H1 (cell line): ENCODE results near the gene NHLRC2. TPM values are rescaled to one million over a fixed set of nuclear protein-coding genes. Genes with fewer than 3 reads are reported as not detected.

Experiments
- SIRT6 ChIP-seq: IDR thresholded peaks from one replicate; pipeline ENCODE4 v1.7.1; 2012; ENCODE audit warnings: low read length, inconsistent platforms
- TBP ChIP-seq: IDR thresholded peaks from 2 replicates; pipeline ENCODE4 v1.6.1; 2011; ENCODE audit warnings: low read depth, low read length, improper control_type of control experiment
- polyA plus RNA-seq, 7 experiments: library from polyadenylated mRNA; depleted of rRNA in 3 of 7; stranded (reverse) in 5 of 7; unstranded in 2 of 7; fragments of >200 nt in 5 of 7; fragments of 200-250 nt in 2 of 7; gene quantifications; 1 replicate in 5 of 7; 2 replicates in 1 of 7; 4 replicates in 1 of 7; pipeline versions ENCODE4 v1.2.1 to v1.2.3, GENCODE V29; 2011 to 2013; ENCODE audit warnings: missing spikeins in 2 of 7, mixed read lengths in 2 of 7
- total RNA-seq: library from RNA; stranded (reverse); fragmentation: NEBNext Ultra II Directional; extraction: Animal tissue kit (Norgen Biotek cat#: 25700); gene quantifications from 2 replicates; pipeline ENCODE4 v1.2.1, GENCODE V29; 2021

The NHLRC2 gene
- total and polyA plus RNA-seq, 2 of the 8 experiments (the other 6 are each of a cell fraction or from before 2014, with no cell fraction given), result 4.9 to 25.6 TPM

GRCh38 chr10:113890769-113891168 lies 36.3 kb downstream of the NHLRC2 start (continued):
- TF ChIP-seq TBP, result no peak
- no peak for TF ChIP-seq SIRT6
